Measurements from ENCODE around the gene TIGD2. TPM values are rescaled to one million over a fixed set of nuclear protein-coding genes. Genes with fewer than 3 reads are reported as not detected.
"Not testable (repeated sequence)": the region's sequence is repeated elsewhere in the genome, so short reads cannot be mapped to it uniquely, and the experiment has no call there.

Gene TIGD2
- total RNA-seq, 1 experiment from 2014 or later = 2.8 TPM

- Histone ChIP-seq H3K36me3 (no peaks in the 10 kb centered on the region), H3K4me3 (no peak overlapping the region), H3K27me3 (no peaks in the 10 kb centered on the region), H3K9me3 (no peaks in the 10 kb centered on the region)
- no peak for DNase-seq
Observed at GRCh38 chr4:89142691-89143669, 31.6 kb downstream of the TIGD2 start.

GRCh38 chr4:89144652-89145051 is 33.3 kb downstream of the TIGD2 start:
- not testable (repeated sequence) for H3K9me3 ChIP-seq, H3K36me3 ChIP-seq, DNase-seq, H3K4me3 ChIP-seq, H3K27me3 ChIP-seq

GRCh38 chr4:89146196-89146595 is 34.9 kb downstream of the TIGD2 start:
- H3K9me3 ChIP-seq = no peaks in the 10 kb centered on the region
- no peak overlapping the region for H3K4me3 ChIP-seq
- no peaks in the 10 kb centered on the region for H3K27me3 ChIP-seq
- DNase-seq = no peak
- no peaks in the 10 kb centered on the region for H3K36me3 ChIP-seq

GRCh38 chr4:89152972-89153371 is 41.6 kb downstream of the TIGD2 start:
- Histone ChIP-seq H3K27me3 (no peaks in the 10 kb centered on the region), H3K36me3 (no peaks in the 10 kb centered on the region), H3K9me3 (no peaks in the 10 kb centered on the region), H3K4me3 (no peak overlapping the region)
- peak; percentile 36 for DNase-seq

- H3K36me3 ChIP-seq = no peaks in the 10 kb centered on the region
- no peaks in the 10 kb centered on the region for H3K27me3 ChIP-seq
- DNase-seq = no peak
- no peaks in the 10 kb centered on the region for H3K9me3 ChIP-seq
- no peak overlapping the region for H3K4me3 ChIP-seq
Observed at GRCh38 chr4:89156174-89156914, 45.0 kb downstream of the TIGD2 start.

- Histone ChIP-seq H3K27me3 (no peaks in the 10 kb centered on the region), H3K4me3 (no peak overlapping the region), H3K9me3 (no peaks in the 10 kb centered on the region), H3K36me3 (no peaks in the 10 kb centered on the region)
- DNase-seq = no peak
Observed at GRCh38 chr4:89157488-89158024, 46.2 kb downstream of the TIGD2 start.

GRCh38 chr4:89158884-89159503 is 47.7 kb downstream of the TIGD2 start:
- no peak for DNase-seq
- Histone ChIP-seq H3K4me3 (no peak overlapping the region), H3K36me3 (no peaks in the 10 kb centered on the region), H3K27me3 (no peaks in the 10 kb centered on the region), H3K9me3 (no peaks in the 10 kb centered on the region)

- Histone ChIP-seq H3K9me3 (no peaks in the 10 kb centered on the region), H3K36me3 (no peaks in the 10 kb centered on the region), H3K4me3 (no peak overlapping the region), H3K27me3 (peaks cover 2% of the 10 kb centered on the region; the same call in 1 of the 2 replicates)
- DNase-seq = no peak
Observed at GRCh38 chr4:89160806-89161205, 49.5 kb downstream of the TIGD2 start.

- Histone ChIP-seq H3K9me3 (no peaks in the 10 kb centered on the region), H3K27me3 (peaks cover 2% of the 10 kb centered on the region; the same call in 1 of the 2 replicates), H3K36me3 (no peaks in the 10 kb centered on the region), H3K4me3 (no peak overlapping the region)
- no peak for DNase-seq
Observed at GRCh38 chr4:89161841-89162240, 50.5 kb downstream of the TIGD2 start.

- Histone ChIP-seq H3K9me3 (no peaks in the 10 kb centered on the region), H3K27me3 (peaks cover 2% of the 10 kb centered on the region; the same call in 1 of the 2 replicates), H3K36me3 (no peaks in the 10 kb centered on the region), H3K4me3 (no peak overlapping the region)
- DNase-seq = no peak
Observed at GRCh38 chr4:89162496-89162895, 51.2 kb downstream of the TIGD2 start.

GRCh38 chr4:89162987-89163386 is 51.7 kb downstream of the TIGD2 start:
- no peak for DNase-seq
- Histone ChIP-seq H3K4me3 (no peak overlapping the region), H3K36me3 (no peaks in the 10 kb centered on the region)

GRCh38 chr4:89164400-89164799 is 53.1 kb downstream of the TIGD2 start:
- Histone ChIP-seq H3K27me3 (peaks cover 2% of the 10 kb centered on the region; the same call in 1 of the 2 replicates), H3K4me3 (no peak overlapping the region), H3K36me3 (no peaks in the 10 kb centered on the region), H3K9me3 (no peaks in the 10 kb centered on the region)
- no peak for DNase-seq

More at GRCh38 chr4:89162987-89163386, 51.7 kb downstream of the TIGD2 start:
- Histone ChIP-seq H3K27me3 (peaks cover 2% of the 10 kb centered on the region; the same call in 1 of the 2 replicates), H3K9me3 (no peaks in the 10 kb centered on the region)

Other genes starting within 250 kb of the TIGD2 start
- 6.4 and 13.7 TPM in 2 replicates for gene FAM13A, start 54.3 kb upstream of the TIGD2 start, total RNA-seq (2014; rRNA removed; shearing (Covaris generic); ENCODE audit: low replicate concordance)
- not detected in 2 replicates for gene GPRIN3, start 196.3 kb downstream of the TIGD2 start, total RNA-seq (2014; rRNA removed; shearing (Covaris generic); ENCODE audit: low replicate concordance)